Thoracic aorta (tissue), 2 donors: ENCODE data around the gene RPTOR. TPM values are rescaled to one million over a fixed set of nuclear protein-coding genes. Genes with fewer than 3 reads are reported as not detected.

Experiments used
- ATAC-seq: fragments of 150-250 bp; one replicate; pipeline ENCODE4 v1.8.0; 2017; ENCODE audit warnings: low read depth; ENCODE audit not compliant: insufficient number of reproducible peaks, low FRiP score
- DNase-seq: peaks from one replicate; pipeline ENCODE4 v3.0.0-alpha.2; 2020; ENCODE audit warnings: low spot score
- H3K27ac ChIP-seq, 2 donors: fragments of 200-600 bp; sonication (generic); 1 replicate in 1 of 2; 2 replicates in 1 of 2; pipeline ENCODE4 v1.5.1; 2016; ENCODE audit warnings: mild to moderate bottlenecking in 2 of 2, moderate library complexity in 2 of 2
- H3K27me3 ChIP-seq: fragments of 200-600 bp; sonication (generic); replicated peaks from 2 replicates; pipeline ENCODE4 v1.6.0; 2016; ENCODE audit warnings: mild to moderate bottlenecking; ENCODE audit not compliant: insufficient read depth
- H3K36me3 ChIP-seq: fragments of 200-600 bp; sonication (generic); one replicate; pipeline ENCODE4 v1.5.1; 2016
- H3K4me1 ChIP-seq, 2 donors: fragments of 200-600 bp; sonication (generic); 1 replicate in 1 of 2; 2 replicates in 1 of 2; pipeline versions ENCODE4 v1.5.1 to v1.6.0; 2016; ENCODE audit warnings: low read depth in 2 of 2, mild to moderate bottlenecking in 1 of 2; ENCODE audit not compliant: control insufficient read depth in 1 of 2
- H3K4me3 ChIP-seq: fragments of 200-600 bp; sonication (generic); 2 replicates; pipeline ENCODE4 v1.5.1; 2016; ENCODE audit warnings: mild to moderate bottlenecking
- H3K9me3 ChIP-seq: fragments of 200-600 bp; sonication (generic); 2 replicates; pipeline ENCODE4 v1.5.1; 2016
- total RNA-seq, 2 donors: library from RNA; depleted of rRNA; stranded (reverse); fragments of >200 nt; gene quantifications; one replicate each; pipeline versions ENCODE4 v1.1.0 to v1.2.3, GENCODE V29; 2016
- TF ChIP-seq, protein P1 (sequence below): fragments of 200-600 bp; sonication (generic); IDR thresholded peaks from one replicate; pipeline ENCODE4 v1.5.1; 2019; ENCODE audit warnings: antibody characterized with exemption

The RPTOR gene
- total RNA-seq, 2 donors from 2014 or later: 42.0 to 47.4 TPM

DNA sequence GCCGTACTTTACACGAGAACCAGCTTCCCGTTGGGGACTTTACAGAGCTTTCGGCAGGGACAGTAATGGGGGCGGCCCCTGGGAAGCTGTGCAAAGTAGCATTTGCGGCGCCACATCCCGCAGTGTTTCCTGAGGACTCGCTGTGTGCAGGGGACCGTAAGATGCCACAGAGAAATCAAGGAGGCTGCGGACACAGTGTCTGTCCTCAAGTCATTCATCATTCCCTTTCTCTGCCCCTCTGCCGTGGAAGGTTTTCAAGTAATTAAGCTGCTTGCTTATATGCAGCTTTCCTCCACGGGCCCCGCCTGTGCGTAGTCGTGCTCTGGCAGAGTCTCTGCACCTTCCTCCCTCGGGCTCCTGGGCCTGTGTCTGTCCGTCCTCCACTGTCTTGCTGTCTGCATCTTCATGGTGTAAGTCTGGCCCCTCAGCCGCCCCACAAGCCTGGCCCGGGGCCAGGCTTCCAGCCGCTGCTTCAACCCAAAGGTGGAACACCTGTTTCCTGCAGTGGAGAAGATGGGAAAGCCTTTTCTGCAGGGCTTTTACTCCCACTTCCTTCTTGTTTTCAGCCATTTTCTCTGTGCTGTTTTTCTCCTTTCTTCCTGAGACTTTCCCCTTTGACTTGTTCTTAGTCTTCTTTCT lies 230.1 kb downstream of the RPTOR start:
- TF ChIP-seq, protein P1, sequence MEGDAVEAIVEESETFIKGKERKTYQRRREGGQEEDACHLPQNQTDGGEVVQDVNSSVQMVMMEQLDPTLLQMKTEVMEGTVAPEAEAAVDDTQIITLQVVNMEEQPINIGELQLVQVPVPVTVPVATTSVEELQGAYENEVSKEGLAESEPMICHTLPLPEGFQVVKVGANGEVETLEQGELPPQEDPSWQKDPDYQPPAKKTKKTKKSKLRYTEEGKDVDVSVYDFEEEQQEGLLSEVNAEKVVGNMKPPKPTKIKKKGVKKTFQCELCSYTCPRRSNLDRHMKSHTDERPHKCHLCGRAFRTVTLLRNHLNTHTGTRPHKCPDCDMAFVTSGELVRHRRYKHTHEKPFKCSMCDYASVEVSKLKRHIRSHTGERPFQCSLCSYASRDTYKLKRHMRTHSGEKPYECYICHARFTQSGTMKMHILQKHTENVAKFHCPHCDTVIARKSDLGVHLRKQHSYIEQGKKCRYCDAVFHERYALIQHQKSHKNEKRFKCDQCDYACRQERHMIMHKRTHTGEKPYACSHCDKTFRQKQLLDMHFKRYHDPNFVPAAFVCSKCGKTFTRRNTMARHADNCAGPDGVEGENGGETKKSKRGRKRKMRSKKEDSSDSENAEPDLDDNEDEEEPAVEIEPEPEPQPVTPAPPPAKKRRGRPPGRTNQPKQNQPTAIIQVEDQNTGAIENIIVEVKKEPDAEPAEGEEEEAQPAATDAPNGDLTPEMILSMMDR: no peak
- H3K4me1 ChIP-seq: peaks cover 6 to 29% of the 10 kb centered on the region in 2 donors
- H3K9me3 ChIP-seq: no peaks in the 10 kb centered on the region
- no peaks in the 10 kb centered on the region for H3K36me3 ChIP-seq
- H3K27ac ChIP-seq: no peak overlapping the region
- H3K27me3 ChIP-seq: no peaks in the 10 kb centered on the region
- no peak for ATAC-seq
- no peak for DNase-seq
- no peak overlapping the region for H3K4me3 ChIP-seq

DNA sequence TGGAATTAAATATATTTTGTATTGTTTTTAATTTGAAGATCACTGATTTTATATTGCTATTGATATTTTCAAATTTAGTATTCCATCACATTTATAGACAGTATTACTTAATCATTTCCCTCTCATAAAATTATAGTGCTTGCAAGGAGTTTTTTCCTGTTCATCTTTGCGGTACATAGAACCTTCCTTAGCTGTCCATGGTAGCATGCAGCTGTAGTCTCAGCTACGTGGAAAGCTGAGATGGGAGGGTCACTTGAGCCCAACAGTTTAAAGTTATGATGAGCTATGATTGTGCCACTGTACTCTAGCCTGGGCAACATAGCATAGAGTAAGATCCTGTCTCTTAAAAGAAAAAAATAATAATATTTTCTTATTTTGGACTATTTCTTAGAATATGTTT lies 231.2 kb downstream of the RPTOR start:
- H3K4me3 ChIP-seq: no peak overlapping the region
- no peaks in the 10 kb centered on the region for H3K27me3 ChIP-seq
- H3K27ac ChIP-seq: no peak overlapping the region
- H3K36me3 ChIP-seq: no peaks in the 10 kb centered on the region
- DNase-seq (no peak), ATAC-seq (no peak)
- TF ChIP-seq, protein P1: no peak
- H3K4me1 ChIP-seq: peaks cover 6 to 35% of the 10 kb centered on the region in 2 donors
- H3K9me3 ChIP-seq: no peaks in the 10 kb centered on the region

DNA sequence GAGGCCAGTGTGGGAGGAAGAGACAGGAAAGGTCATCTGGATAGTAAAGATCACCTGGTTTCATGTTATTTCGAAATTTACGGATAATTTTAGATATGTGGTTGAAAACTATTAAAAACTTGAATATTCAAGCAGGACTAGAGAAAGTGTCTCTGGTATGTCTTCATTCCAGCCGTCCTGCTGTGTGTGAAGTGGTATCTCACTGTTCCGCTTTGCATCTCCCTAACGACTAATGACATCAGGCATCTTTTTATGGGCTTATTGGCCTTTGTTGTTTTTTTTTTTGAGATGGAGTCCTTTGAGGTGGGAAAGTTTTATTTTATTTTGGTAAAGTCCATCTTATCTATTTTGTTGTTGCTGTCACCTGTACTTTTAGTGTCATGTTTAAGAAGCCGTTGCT lies 232.6 kb downstream of the RPTOR start:
- TF ChIP-seq, protein P1: no peak
- H3K27me3 ChIP-seq: no peaks in the 10 kb centered on the region
- no peak overlapping the region for H3K27ac ChIP-seq
- no peaks in the 10 kb centered on the region for H3K36me3 ChIP-seq
- no peak for ATAC-seq
- no peak overlapping the region for H3K4me3 ChIP-seq
- H3K9me3 ChIP-seq: no peaks in the 10 kb centered on the region
- no peak for DNase-seq
- H3K4me1 ChIP-seq: peaks cover 15 to 48% of the 10 kb centered on the region in 2 donors

DNA sequence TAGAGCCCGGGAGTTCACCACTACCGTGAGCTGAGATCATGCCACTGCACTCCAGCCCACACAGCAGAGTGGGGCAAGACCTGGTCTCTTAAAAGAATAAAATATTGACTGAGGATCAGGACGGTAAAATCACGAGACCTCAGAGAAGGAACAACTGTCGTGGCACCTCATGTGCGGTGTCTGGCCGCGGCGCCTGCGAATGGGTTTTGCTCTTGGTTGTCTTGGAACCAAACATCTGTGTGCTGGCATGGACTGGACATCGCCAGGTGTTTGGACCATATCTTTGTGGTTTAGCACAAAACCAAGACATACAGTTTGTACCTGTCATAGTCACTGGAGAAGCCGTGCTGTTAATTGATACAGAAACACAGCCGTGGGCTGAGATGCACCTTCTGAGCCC lies 234.1 kb downstream of the RPTOR start:
- H3K36me3 ChIP-seq: no peaks in the 10 kb centered on the region
- H3K4me3 ChIP-seq: no peak overlapping the region
- TF ChIP-seq, protein P1: no peak
- DNase-seq: no peak
- no peaks in the 10 kb centered on the region for H3K9me3 ChIP-seq
- H3K27ac ChIP-seq: no peak overlapping the region
- no peaks in the 10 kb centered on the region for H3K27me3 ChIP-seq
- H3K4me1 ChIP-seq: peaks cover 23 to 51% of the 10 kb centered on the region in 2 donors
- no peak for ATAC-seq

DNA sequence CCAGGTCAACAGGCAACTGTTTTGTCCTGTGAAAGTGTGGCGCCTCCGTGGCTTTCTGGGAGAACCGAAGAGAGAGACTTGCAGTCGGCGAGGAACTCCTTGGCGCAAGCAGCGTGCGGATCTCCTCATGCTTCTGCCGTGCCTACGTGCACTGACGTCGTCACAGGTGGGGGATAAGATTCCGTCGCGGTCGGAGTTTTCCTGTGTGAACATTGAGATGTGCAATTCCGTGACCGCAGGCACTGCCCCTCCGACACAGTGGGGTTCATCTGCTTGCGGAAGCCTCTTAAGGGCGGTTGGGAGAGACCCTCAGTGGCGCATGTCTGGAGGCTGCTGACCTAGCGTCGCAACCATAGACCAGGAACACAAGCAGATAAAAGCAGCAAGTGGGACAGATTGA lies 234.7 kb downstream of the RPTOR start:
- DNase-seq (no peak), ATAC-seq (no peak)
- H3K27ac ChIP-seq: no peak overlapping the region
- no peaks in the 10 kb centered on the region for H3K27me3 ChIP-seq
- H3K4me1 ChIP-seq: peaks cover 23 to 51% of the 10 kb centered on the region in 2 donors
- TF ChIP-seq, protein P1: no peak
- no peak overlapping the region for H3K4me3 ChIP-seq
- H3K9me3 ChIP-seq: no peaks in the 10 kb centered on the region
- no peaks in the 10 kb centered on the region for H3K36me3 ChIP-seq
